Endothelial cell (in vitro differentiated cells): ENCODE results near the gene SCFD2. TPM values are rescaled to one million over a fixed set of nuclear protein-coding genes. Genes with fewer than 3 reads are reported as not detected.

Source experiments
- DNase-seq: peaks from one replicate; pipeline ENCODE4 v3.0.0; 2021; ENCODE audit warnings: low spot score
- H3K27ac Mint-ChIP-seq: one replicate; pipeline ENCODE4 v1.8.0; 2021; ENCODE audit warnings: mixed read lengths, inconsistent platforms; ENCODE audit not compliant: unreplicated experiment
- H3K27me3 Mint-ChIP-seq: one replicate; pipeline ENCODE4 v1.8.0; 2021; ENCODE audit warnings: mild to moderate bottlenecking, moderate library complexity, mixed read lengths, inconsistent platforms; ENCODE audit not compliant: unreplicated experiment
- H3K36me3 Mint-ChIP-seq: one replicate; pipeline ENCODE4 v1.8.0; 2021; ENCODE audit warnings: mild to moderate bottlenecking, low read depth, mixed read lengths, inconsistent platforms; ENCODE audit not compliant: unreplicated experiment
- H3K4me1 Mint-ChIP-seq: one replicate; pipeline ENCODE4 v1.8.0; 2021; ENCODE audit warnings: mild to moderate bottlenecking, mixed read lengths, inconsistent platforms; ENCODE audit not compliant: unreplicated experiment
- H3K4me3 Mint-ChIP-seq: one replicate; pipeline ENCODE4 v1.8.0; 2021; ENCODE audit warnings: mild to moderate bottlenecking, mixed read lengths, inconsistent platforms; ENCODE audit not compliant: unreplicated experiment
- H3K9me3 Mint-ChIP-seq: one replicate; pipeline ENCODE4 v1.8.0; 2021; ENCODE audit warnings: mixed read lengths, inconsistent platforms; ENCODE audit not compliant: unreplicated experiment
- CTCF ChIP-seq: fragments of 200-600 bp; sonication (generic); IDR thresholded peaks from one replicate; pipeline ENCODE4 v1.5.0; 2021; ENCODE audit warnings: antibody characterized with exemption; ENCODE audit not compliant: unreplicated experiment
- total RNA-seq: library from RNA; stranded (reverse); fragmentation: NEBNext Ultra II Directional; extraction: Animal tissue kit (Norgen Biotek cat#: 25700); gene quantifications from one replicate; pipeline ENCODE4 v1.2.1, GENCODE V29; 2021; ENCODE audit not compliant: unreplicated experiment

SCFD2 gene
- total RNA-seq, 1 donor from 2014 or later: 13.6 TPM

GRCh38 chr4:53131562-53131925 is 234.3 kb downstream of the SCFD2 start:
- no peak for TF ChIP-seq CTCF
- no peak for DNase-seq
- Mint-ChIP-seq H3K4me3 (no peak overlapping the region), H3K36me3 (no peaks in the 10 kb centered on the region), H3K27me3 (no peaks in the 10 kb centered on the region), H3K9me3 (no peaks in the 10 kb centered on the region), H3K27ac (no peak overlapping the region), H3K4me1 (peaks cover 2% of the 10 kb centered on the region)

GRCh38 chr4:53130896-53131561 is 234.8 kb downstream of the SCFD2 start:
- TF ChIP-seq CTCF: no peak
- Mint-ChIP-seq H3K4me1 (peaks cover 2% of the 10 kb centered on the region), H3K27ac (no peak overlapping the region), H3K9me3 (no peaks in the 10 kb centered on the region), H3K27me3 (no peaks in the 10 kb centered on the region), H3K36me3 (no peaks in the 10 kb centered on the region), H3K4me3 (no peak overlapping the region)
- no peak for DNase-seq

- Mint-ChIP-seq H3K4me3 (no peak overlapping the region), H3K4me1 (peaks cover 2% of the 10 kb centered on the region), H3K9me3 (no peaks in the 10 kb centered on the region), H3K27me3 (no peaks in the 10 kb centered on the region), H3K27ac (peak overlapping the region; percentile 55), H3K36me3 (no peaks in the 10 kb centered on the region)
- no peak for DNase-seq
- no peak for TF ChIP-seq CTCF
These were observed 237.0 kb downstream of the SCFD2 start for GRCh38 chr4:53128706-53129357.

GRCh38 chr4:53128231-53128630 is 237.6 kb downstream of the SCFD2 start:
- peaks cover 2% of the 10 kb centered on the region for H3K4me1 Mint-ChIP-seq
- DNase-seq: no peak
- TF ChIP-seq CTCF: no peak
- no peaks in the 10 kb centered on the region for H3K9me3 Mint-ChIP-seq
- no peak overlapping the region for H3K4me3 Mint-ChIP-seq
- H3K36me3 Mint-ChIP-seq: no peaks in the 10 kb centered on the region
- no peaks in the 10 kb centered on the region for H3K27me3 Mint-ChIP-seq
- H3K27ac Mint-ChIP-seq: no peak overlapping the region

- H3K27ac Mint-ChIP-seq: no peak overlapping the region
- no peaks in the 10 kb centered on the region for H3K27me3 Mint-ChIP-seq
- H3K36me3 Mint-ChIP-seq: no peaks in the 10 kb centered on the region
- H3K4me3 Mint-ChIP-seq: no peak overlapping the region
- peaks cover 6% of the 10 kb centered on the region for H3K4me1 Mint-ChIP-seq
- H3K9me3 Mint-ChIP-seq: no peaks in the 10 kb centered on the region
- no peak for DNase-seq
- no peak for TF ChIP-seq CTCF
These were observed 238.5 kb downstream of the SCFD2 start for GRCh38 chr4:53127365-53127764.
